PFSK-1 (cell line): ENCODE data around the gene FMNL2.
A peak's percentile ranks its signal among the peaks of the same experiment; 100 is the strongest.

ENCODE experiments used
- FOXP2 ChIP-seq: optimal IDR thresholded peaks from 2 replicates; pipeline ENCODE3; 2011; ENCODE audit warnings: borderline replicate concordance, control low read depth, inconsistent platforms; ENCODE audit not compliant: insufficient read depth; ENCODE audit errors: extremely low read length, extremely low read depth
- POLR2AphosphoS5 ChIP-seq: IDR thresholded peaks from 2 replicates; pipeline ENCODE4 v1.6.1; 2012; ENCODE audit warnings: low read depth, mild to moderate bottlenecking, control low read depth, low read length, moderate library complexity
- SIN3A ChIP-seq: IDR thresholded peaks from 2 replicates; pipeline ENCODE4 v1.6.1; 2012; ENCODE audit warnings: mild to moderate bottlenecking, low read length, moderate library complexity, borderline replicate concordance; ENCODE audit not compliant: insufficient read depth
- TAF1 ChIP-seq: IDR thresholded peaks from 2 replicates; pipeline ENCODE4 v1.6.1; 2012; ENCODE audit warnings: low read length, control low read depth, borderline replicate concordance; ENCODE audit not compliant: insufficient read depth
- TF ChIP-seq, protein P1 (sequence below), 2 experiments: IDR thresholded peaks; 2 replicates each; pipeline versions ENCODE4 v1.6.1 to v1.8.0; 2011 to 2012; ENCODE audit warnings: low read depth in 2 of 2, low read length in 2 of 2, control low read depth in 1 of 2, inconsistent platforms in 1 of 2, mild to moderate bottlenecking in 1 of 2, moderate library complexity in 1 of 2; ENCODE audit not compliant: insufficient read depth in 1 of 2

FMNL2 gene

DNA sequence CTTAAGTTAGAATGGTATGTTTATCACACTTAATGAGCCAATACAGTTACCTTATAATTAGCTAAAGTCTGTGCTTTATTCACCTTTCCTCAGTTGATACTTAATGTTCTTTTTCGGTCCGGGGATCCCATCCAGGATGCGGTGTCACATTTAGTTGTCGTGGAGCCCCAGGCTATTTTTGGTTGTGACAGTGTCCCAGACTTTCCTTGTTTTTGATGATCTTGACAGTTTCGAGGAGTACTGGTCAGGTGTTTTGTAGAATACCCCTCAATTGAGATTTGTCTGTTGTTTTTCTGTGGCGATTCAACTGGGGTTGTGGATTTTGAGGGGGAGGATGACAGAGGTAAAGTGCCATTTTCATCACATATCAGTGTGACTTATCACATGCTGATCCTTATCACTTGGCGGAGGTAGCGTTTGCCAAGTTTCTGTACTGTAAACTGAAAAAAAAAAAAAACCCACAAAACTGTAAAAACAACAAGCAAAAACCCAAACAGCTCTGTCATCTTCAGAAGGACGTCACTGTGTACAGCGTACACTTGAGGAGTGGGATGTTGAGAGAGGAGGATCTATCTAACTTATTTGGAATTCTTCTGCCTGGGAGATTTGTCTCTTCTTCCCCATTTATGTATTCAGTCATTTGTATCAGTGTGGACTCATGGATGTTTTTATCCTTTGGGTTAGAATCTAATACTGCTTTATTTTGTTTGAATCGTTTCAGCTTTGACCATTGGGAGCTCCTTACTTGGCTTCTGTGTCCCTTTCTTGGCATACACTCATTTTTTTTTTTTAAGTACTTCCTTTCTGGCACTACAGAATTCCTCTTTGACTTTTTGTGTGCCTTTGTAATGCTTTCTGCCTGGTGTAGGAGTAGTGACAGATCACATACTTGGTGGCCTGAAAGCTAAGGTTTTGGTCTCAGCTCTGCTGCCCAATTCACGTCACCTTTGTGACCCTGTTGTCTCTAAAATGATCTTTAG lies 68.1 kb downstream of the FMNL2 start:
- TF ChIP-seq FOXP2 (no peak), POLR2AphosphoS5 (no peak), TAF1 (no peak), SIN3A (no peak)
- TF ChIP-seq, protein P1, sequence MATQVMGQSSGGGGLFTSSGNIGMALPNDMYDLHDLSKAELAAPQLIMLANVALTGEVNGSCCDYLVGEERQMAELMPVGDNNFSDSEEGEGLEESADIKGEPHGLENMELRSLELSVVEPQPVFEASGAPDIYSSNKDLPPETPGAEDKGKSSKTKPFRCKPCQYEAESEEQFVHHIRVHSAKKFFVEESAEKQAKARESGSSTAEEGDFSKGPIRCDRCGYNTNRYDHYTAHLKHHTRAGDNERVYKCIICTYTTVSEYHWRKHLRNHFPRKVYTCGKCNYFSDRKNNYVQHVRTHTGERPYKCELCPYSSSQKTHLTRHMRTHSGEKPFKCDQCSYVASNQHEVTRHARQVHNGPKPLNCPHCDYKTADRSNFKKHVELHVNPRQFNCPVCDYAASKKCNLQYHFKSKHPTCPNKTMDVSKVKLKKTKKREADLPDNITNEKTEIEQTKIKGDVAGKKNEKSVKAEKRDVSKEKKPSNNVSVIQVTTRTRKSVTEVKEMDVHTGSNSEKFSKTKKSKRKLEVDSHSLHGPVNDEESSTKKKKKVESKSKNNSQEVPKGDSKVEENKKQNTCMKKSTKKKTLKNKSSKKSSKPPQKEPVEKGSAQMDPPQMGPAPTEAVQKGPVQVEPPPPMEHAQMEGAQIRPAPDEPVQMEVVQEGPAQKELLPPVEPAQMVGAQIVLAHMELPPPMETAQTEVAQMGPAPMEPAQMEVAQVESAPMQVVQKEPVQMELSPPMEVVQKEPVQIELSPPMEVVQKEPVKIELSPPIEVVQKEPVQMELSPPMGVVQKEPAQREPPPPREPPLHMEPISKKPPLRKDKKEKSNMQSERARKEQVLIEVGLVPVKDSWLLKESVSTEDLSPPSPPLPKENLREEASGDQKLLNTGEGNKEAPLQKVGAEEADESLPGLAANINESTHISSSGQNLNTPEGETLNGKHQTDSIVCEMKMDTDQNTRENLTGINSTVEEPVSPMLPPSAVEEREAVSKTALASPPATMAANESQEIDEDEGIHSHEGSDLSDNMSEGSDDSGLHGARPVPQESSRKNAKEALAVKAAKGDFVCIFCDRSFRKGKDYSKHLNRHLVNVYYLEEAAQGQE (IDR thresholded peaks at IDR 0.05; ENCODE audit: insufficient read depth in 1 of 2, low read depth in 2 of 2, low read length in 2 of 2) = no peak

DNA sequence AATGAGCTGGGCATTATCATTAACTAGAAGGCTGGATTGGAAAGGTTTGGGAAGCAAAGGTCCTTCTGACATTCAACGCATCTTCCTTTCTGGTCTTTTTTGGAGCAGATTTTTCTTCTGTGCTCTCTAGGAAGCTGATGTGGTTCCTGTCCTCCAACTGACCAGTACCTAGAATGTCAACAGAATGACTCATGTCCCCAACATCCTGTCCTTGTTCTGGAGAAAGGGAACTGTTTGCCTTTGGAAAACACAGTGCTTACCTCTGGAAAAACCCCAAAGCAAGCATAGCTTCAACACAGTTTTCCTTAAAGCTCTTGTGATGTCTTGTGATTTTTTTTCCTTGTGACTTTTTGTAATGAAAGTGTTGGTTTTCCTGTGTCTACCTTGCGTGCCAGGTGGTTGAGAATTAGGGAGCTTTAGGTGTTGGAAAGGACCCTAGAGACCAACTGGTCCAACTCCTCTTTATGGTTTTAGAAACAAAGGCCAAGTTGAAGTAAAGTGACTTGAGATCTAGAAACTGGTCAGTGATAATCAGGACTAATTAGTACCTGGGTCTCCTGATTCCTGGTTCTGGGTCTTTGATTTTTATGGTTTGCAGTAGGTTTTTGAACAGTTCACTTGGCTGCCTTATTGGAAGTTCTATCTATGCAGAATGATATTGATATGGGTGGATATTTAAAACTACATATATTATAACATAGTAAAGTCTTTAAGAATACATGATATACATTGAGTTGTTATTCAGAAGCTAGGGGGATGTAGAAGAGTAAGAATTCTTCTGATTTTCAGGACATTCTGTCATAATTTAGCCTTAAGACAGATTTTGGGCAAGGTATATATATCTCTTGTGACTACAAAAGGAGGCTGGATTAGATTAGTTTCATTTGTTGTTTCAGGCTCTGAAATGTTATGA lies 70.5 kb downstream of the FMNL2 start:
- TF ChIP-seq SIN3A (no peak), FOXP2 (peak; percentile 44)

DNA sequence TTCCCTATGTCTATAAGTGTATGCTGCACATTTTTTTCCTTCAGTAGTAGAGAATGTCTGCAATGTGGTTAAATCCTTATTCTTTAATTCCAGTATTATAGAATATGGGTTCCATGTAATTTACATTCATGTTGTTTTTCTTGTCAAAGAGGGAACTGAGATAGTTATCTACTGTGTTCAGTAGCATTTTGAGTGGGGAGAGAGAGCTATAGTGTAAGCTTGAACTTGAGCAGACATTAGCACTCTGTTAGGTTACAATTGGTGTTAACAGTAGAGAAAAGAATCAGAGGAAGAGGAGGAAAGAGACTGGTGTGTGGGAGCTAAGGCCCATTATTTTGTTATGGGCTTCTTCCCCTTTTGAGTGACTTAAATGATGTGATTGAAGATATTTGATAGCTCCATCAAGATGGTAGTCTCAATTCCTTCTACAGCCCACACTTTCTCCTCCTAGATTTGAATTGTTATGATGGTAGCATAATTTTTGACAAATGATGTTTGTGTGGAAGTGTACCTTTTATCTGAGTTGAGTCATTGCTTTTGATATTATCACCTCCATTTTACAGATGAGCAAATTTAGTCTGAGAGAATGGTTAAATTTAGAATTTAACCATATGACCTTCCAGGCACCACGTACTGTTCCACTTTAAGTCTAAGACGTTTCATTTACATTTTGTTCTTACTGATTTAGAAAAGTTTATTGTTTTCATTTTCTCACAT lies 71.3 kb downstream of the FMNL2 start:
- TF ChIP-seq POLR2AphosphoS5 (no peak), SIN3A (no peak), FOXP2 (no peak), TAF1 (no peak)
- TF ChIP-seq, protein P1 (IDR thresholded peaks at IDR 0.05; ENCODE audit: insufficient read depth in 1 of 2, low read depth in 2 of 2, low read length in 2 of 2) = no peak

DNA sequence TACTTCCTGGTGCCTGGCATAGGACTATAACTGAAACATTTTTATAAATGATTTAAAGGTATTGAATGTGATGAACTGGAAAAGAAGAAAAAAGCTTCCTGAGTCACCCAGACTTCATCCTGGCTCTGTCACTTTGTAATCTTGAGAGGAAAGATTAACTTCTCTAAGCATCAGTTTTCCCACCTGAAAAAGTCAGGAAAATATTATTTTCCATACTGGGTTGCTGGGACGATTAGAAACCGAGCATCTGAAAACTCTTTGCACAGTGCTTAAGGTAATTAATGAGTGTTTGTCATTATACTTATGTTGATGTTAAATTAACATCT lies 71.8 kb downstream of the FMNL2 start:
- TF ChIP-seq TAF1 = no peak
- no peak for TF ChIP-seq POLR2AphosphoS5
- TF ChIP-seq, protein P1 (IDR thresholded peaks at IDR 0.05; ENCODE audit: insufficient read depth in 1 of 2, low read depth in 2 of 2, low read length in 2 of 2) = no peak
- no peak for TF ChIP-seq FOXP2
- TF ChIP-seq SIN3A = no peak

DNA sequence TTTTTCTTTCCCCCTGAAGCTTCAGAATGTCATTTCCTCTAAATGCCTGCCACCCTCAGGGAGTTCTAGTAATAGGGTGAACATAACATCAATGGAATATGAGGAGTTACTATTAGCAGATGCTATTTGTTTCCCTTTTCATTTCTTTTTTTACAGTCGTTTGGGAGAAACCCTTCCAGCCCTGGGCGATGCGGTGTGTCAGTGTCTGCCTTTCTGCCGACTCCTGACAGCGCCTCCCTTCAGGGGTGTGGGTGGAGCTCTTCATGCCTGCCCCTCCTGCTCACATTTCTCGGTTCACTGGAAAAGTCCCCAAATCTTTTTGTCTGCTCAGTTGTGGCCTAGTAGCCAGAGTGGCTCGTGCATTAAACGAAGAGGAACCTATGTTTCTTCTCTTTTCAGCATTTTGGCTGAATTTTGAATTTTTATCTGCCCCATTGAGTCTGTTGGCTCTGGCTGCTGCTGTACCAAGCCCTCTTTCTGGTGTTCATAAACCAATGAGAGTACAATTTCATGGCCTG lies 72.3 kb downstream of the FMNL2 start:
- TF ChIP-seq POLR2AphosphoS5 = no peak
- TF ChIP-seq, protein P1 (IDR thresholded peaks at IDR 0.05; ENCODE audit: insufficient read depth in 1 of 2, low read depth in 2 of 2, low read length in 2 of 2) = no peak
- TF ChIP-seq TAF1 = no peak
- no peak for TF ChIP-seq FOXP2
- no peak for TF ChIP-seq SIN3A
